GM19455 (cell line): ENCODE measurements around the gene CKS2.

ENCODE experiments used
- ATAC-seq: cut with Tn5 transposase; IDR thresholded peaks from one replicate; pipeline ENCODE4 v1.9.1; 2021; ENCODE audit not compliant: unreplicated experiment

The CKS2 gene

GRCh38 chr9:89346696-89347095 is 35.7 kb downstream of the CKS2 start:
- no peak for ATAC-seq

GRCh38 chr9:89347651-89348050 is 36.7 kb downstream of the CKS2 start:
- ATAC-seq: no peak

- ATAC-seq: no peak
Measured at GRCh38 chr9:89349607-89350006, 38.6 kb downstream of the CKS2 start.

GRCh38 chr9:89350988-89351557 is 40.1 kb downstream of the CKS2 start:
- no peak for ATAC-seq

- ATAC-seq: no peak
Measured at GRCh38 chr9:89351584-89352300, 40.7 kb downstream of the CKS2 start.

GRCh38 chr9:89352451-89352850 is 41.5 kb downstream of the CKS2 start:
- no peak for ATAC-seq

GRCh38 chr9:89352874-89353649 is 42.1 kb downstream of the CKS2 start:
- ATAC-seq: no peak

- ATAC-seq: no peak
Measured at GRCh38 chr9:89353989-89354388, 43.0 kb downstream of the CKS2 start.

- no peak for ATAC-seq
Measured at GRCh38 chr9:89354471-89354870, 43.5 kb downstream of the CKS2 start.

GRCh38 chr9:89356782-89357181 is 45.8 kb downstream of the CKS2 start:
- ATAC-seq: no peak

- ATAC-seq: no peak
Measured at GRCh38 chr9:89357331-89358197, 46.6 kb downstream of the CKS2 start.

- no peak for ATAC-seq
Measured at GRCh38 chr9:89358376-89358916, 47.5 kb downstream of the CKS2 start.

GRCh38 chr9:89358985-89359384 is 48.0 kb downstream of the CKS2 start:
- ATAC-seq: no peak

- no peak for ATAC-seq
Measured at GRCh38 chr9:89359751-89360261, 48.8 kb downstream of the CKS2 start.

- no peak for ATAC-seq
Measured at GRCh38 chr9:89360465-89360864, 49.5 kb downstream of the CKS2 start.

GRCh38 chr9:89361031-89361430 is 50.0 kb downstream of the CKS2 start:
- ATAC-seq: no peak

- ATAC-seq: no peak
Measured at GRCh38 chr9:89361816-89362646, 51.0 kb downstream of the CKS2 start.

- no peak for ATAC-seq
Measured at GRCh38 chr9:89362647-89363310, 51.8 kb downstream of the CKS2 start.

- ATAC-seq: no peak
Measured at GRCh38 chr9:89363311-89363670, 52.3 kb downstream of the CKS2 start.
